H1 (cell line): Measurements from ENCODE around the gene ZNF3. TPM values are rescaled to one million over a fixed set of nuclear protein-coding genes. Genes with fewer than 3 reads are reported as not detected.

Source experiments
- CTCF ChIA-PET: fragments of 300-600 bp; sonication (Branson Sonifier 250); formaldehyde crosslinking; loops from one replicate; lab custom pipeline; 2021; ENCODE audit not compliant: partially characterized antibody; lab: Charles Lee
- POLR2A ChIA-PET: fragments of 300-600 bp; sonication (Branson Sonifier 250); formaldehyde crosslinking; loops from one replicate; lab custom pipeline; 2021; ENCODE audit warnings: inconsistent platforms; ENCODE audit not compliant: partially characterized antibody; lab: Charles Lee
- DNase-seq, 2 experiments: peaks; one replicate each; pipeline versions ENCODE4 v3.0.0 to v3.0.0-alpha.2; 2010 to 2022; ENCODE audit warnings: low spot score in 2 of 2, low read depth in 1 of 2, mixed read lengths in 1 of 2
- FAIRE-seq: peaks from 2 replicates; lab custom pipeline; 2011; peaks lifted over from hg19 to GRCh38; lab: Jason Lieb, UNC
- H2AFZ ChIP-seq: 2 replicates; pipeline ENCODE4 v1.8.1; 2012; ENCODE audit warnings: low read length, inconsistent platforms
- H2AK5ac ChIP-seq: 2 replicates; pipeline ENCODE4 v1.6.1; 2013; ENCODE audit warnings: low read depth, low read length
- H2BK120ac ChIP-seq: replicated peaks from 2 replicates; pipeline ENCODE3; 2013; ENCODE audit warnings: low read depth, low read length, inconsistent platforms
- H2BK12ac ChIP-seq: 2 replicates; pipeline ENCODE4 v1.6.1; 2013; ENCODE audit warnings: low read depth, low read length
- H2BK15ac ChIP-seq: 2 replicates; pipeline ENCODE4 v1.6.1; 2013; ENCODE audit warnings: low read length
- H2BK20ac ChIP-seq: 2 replicates; pipeline ENCODE4 v1.6.1; 2013; ENCODE audit warnings: low read length
- H2BK5ac ChIP-seq: 2 replicates; pipeline ENCODE4 v1.6.1; 2013; ENCODE audit warnings: low read depth, low read length
- H3K14ac ChIP-seq: 2 replicates; pipeline ENCODE4 v1.6.1; 2013; ENCODE audit warnings: inconsistent platforms; ENCODE audit not compliant: insufficient read length
- H3K18ac ChIP-seq: 2 replicates; pipeline ENCODE4 v1.6.1; 2013; ENCODE audit warnings: low read length; ENCODE audit errors: extremely low read depth
- H3K23ac ChIP-seq: 2 replicates; pipeline ENCODE4 v1.6.1; 2013; ENCODE audit warnings: inconsistent platforms; ENCODE audit not compliant: insufficient read length
- H3K23me2 ChIP-seq: 2 replicates; pipeline ENCODE4 v1.6.1; 2013; ENCODE audit warnings: low read depth, low read length
- H3K27ac ChIP-seq: 2 replicates; pipeline ENCODE4 v1.6.1; 2011; ENCODE audit warnings: low read depth, low read length, inconsistent platforms
- H3K27me3 ChIP-seq, 4 experiments: replicated peaks in 1 of 4; 1 replicate in 1 of 4; 2 replicates in 3 of 4; pipeline versions ENCODE4 v1.6.1 to v1.8.1; 2011 to 2013; ENCODE audit warnings: low read length in 3 of 4, mild to moderate bottlenecking in 3 of 4, inconsistent platforms in 2 of 4, mixed read lengths in 2 of 4, moderate library complexity in 1 of 4; ENCODE audit not compliant: control insufficient read depth in 3 of 4, insufficient read depth in 3 of 4; ENCODE audit errors: extremely low read depth in 1 of 4
- H3K36me3 ChIP-seq, 4 experiments: 2 replicates each; pipeline versions ENCODE4 v1.6.1 to v1.8.1; 2011 to 2013; ENCODE audit warnings: mild to moderate bottlenecking in 4 of 4, low read length in 3 of 4, moderate library complexity in 2 of 4, control low read depth in 1 of 4, inconsistent platforms in 1 of 4; ENCODE audit not compliant: insufficient read depth in 4 of 4, control insufficient read depth in 2 of 4
- H3K4ac ChIP-seq: replicated peaks from 2 replicates; pipeline ENCODE3; 2013; ENCODE audit warnings: low read length, low read depth, mixed read lengths, inconsistent platforms; ENCODE audit not compliant: insufficient read length
- H3K4me1 ChIP-seq, 4 experiments: replicated peaks in 1 of 4; 1 replicate in 1 of 4; 2 replicates in 3 of 4; pipeline versions ENCODE4 v1.6.1 to v1.8.1; 2011 to 2013; ENCODE audit warnings: low read length in 3 of 4, inconsistent platforms in 2 of 4, mixed read lengths in 1 of 4; ENCODE audit not compliant: insufficient read depth in 4 of 4, control insufficient read depth in 3 of 4
- H3K4me2 ChIP-seq, 2 experiments: 2 replicates each; pipeline versions ENCODE4 v1.6.1 to v1.8.1; 2011 to 2013; ENCODE audit warnings: low read depth in 2 of 2, low read length in 2 of 2, control low read depth in 1 of 2, inconsistent platforms in 1 of 2, mild to moderate bottlenecking in 1 of 2; ENCODE audit not compliant: insufficient read depth in 1 of 2
- H3K4me3 ChIP-seq, 4 experiments: fragments of 200-600, 300-600 bp in 1 of 4; sonication (generic), shearing (Covaris generic), sonication (Bioruptor Twin) in 1 of 4; 2 replicates each; pipeline versions ENCODE4 v1.5.1 to v1.8.1; 2011 to 2016; ENCODE audit warnings: low read length in 4 of 4, low read depth in 3 of 4, control low read depth in 2 of 4, inconsistent platforms in 2 of 4, mild to moderate bottlenecking in 2 of 4, mixed read lengths in 1 of 4, moderate library complexity in 1 of 4; ENCODE audit not compliant: insufficient read depth in 2 of 4; ENCODE audit errors: extremely low read depth in 1 of 4
- H3K56ac ChIP-seq: replicated peaks from 2 replicates; pipeline ENCODE3; 2013; ENCODE audit warnings: low read depth, mild to moderate bottlenecking, mixed read lengths, low read length, inconsistent platforms; ENCODE audit not compliant: insufficient read length
- H3K79me1 ChIP-seq: 2 replicates; pipeline ENCODE4 v1.6.1; 2013; ENCODE audit warnings: low read depth, low read length, control low read depth
- H3K79me2 ChIP-seq, 2 experiments: 2 replicates each; pipeline versions ENCODE4 v1.6.1 to v1.8.1; 2012 to 2013; ENCODE audit warnings: low read length in 2 of 2, mild to moderate bottlenecking in 2 of 2, inconsistent platforms in 1 of 2; ENCODE audit not compliant: insufficient read depth in 2 of 2, control insufficient read depth in 1 of 2
- H3K9ac ChIP-seq, 4 experiments: replicated peaks in 1 of 4; 1 replicate in 1 of 4; 2 replicates in 3 of 4; pipeline versions ENCODE4 v1.6.1 to v1.8.1; 2011 to 2013; ENCODE audit warnings: low read depth in 3 of 4, low read length in 3 of 4, control low read depth in 2 of 4, mild to moderate bottlenecking in 2 of 4, moderate library complexity in 2 of 4, inconsistent platforms in 1 of 4; ENCODE audit errors: extremely low read depth in 1 of 4
- H3K9me3 ChIP-seq, 2 experiments: 2 replicates each; pipeline versions ENCODE4 v1.6.1 to v1.8.1; 2012 to 2013; ENCODE audit warnings: mild to moderate bottlenecking in 2 of 2, moderate library complexity in 2 of 2, control low read depth in 1 of 2, inconsistent platforms in 1 of 2, low read depth in 1 of 2, low read length in 1 of 2, mixed read lengths in 1 of 2; ENCODE audit not compliant: insufficient read depth in 2 of 2
- H4K20me1 ChIP-seq, 2 experiments: replicated peaks in 1 of 2; 2 replicates each; pipeline versions ENCODE3 to v1.8.1; 2011 to 2013; ENCODE audit warnings: inconsistent platforms in 2 of 2, low read length in 2 of 2, mild to moderate bottlenecking in 1 of 2; ENCODE audit not compliant: insufficient read depth in 2 of 2, control insufficient read depth in 1 of 2
- H4K5ac ChIP-seq: 2 replicates; pipeline ENCODE4 v1.6.1; 2013; ENCODE audit warnings: low read length, low read depth, mixed read lengths, inconsistent platforms; ENCODE audit not compliant: insufficient read length
- H4K8ac ChIP-seq: 2 replicates; pipeline ENCODE4 v1.8.0; 2013; ENCODE audit warnings: mild to moderate bottlenecking, moderate library complexity, low read length, inconsistent platforms; ENCODE audit not compliant: insufficient read depth; ENCODE audit errors: extremely low read depth
- H4K91ac ChIP-seq: replicated peaks from 2 replicates; pipeline ENCODE3; 2013; ENCODE audit warnings: low read length, mixed read lengths, inconsistent platforms; ENCODE audit not compliant: insufficient read length
- RAD21 ChIP-seq, 2 experiments: IDR thresholded peaks in 1 of 2; conservative IDR thresholded peaks in 1 of 2; 2 replicates each; pipeline ENCODE4 v1.6.1; 2011; ENCODE audit warnings: low read depth in 2 of 2, low read length in 2 of 2, improper control_type of control experiment in 1 of 2, inconsistent platforms in 1 of 2, mild to moderate bottlenecking in 1 of 2, moderate library complexity in 1 of 2
- WGBS, 2 experiments: shearing (Covaris generic) in 1 of 2; methylation state at CpG; one replicate each; pipeline versions ENCODE4 v1.1.6 to v1.1.7; 2013 to 2015; ENCODE audit warnings: low lambda C conversion rate in 2 of 2, mixed read lengths in 2 of 2, inconsistent platforms in 1 of 2, low coverage in 1 of 2, missing lambda C conversion rate in 1 of 2; ENCODE audit not compliant: insufficient replicate concordance in 2 of 2, insufficient coverage in 1 of 2, insufficient read length in 1 of 2; ENCODE audit errors: extremely low coverage in 1 of 2, missing lambda C conversion rate in 1 of 2; 5-methylcytosine and 5-hydroxymethylcytosine counted together
- polyA plus RNA-seq, 7 experiments: library from polyadenylated mRNA; depleted of rRNA in 3 of 7; stranded (reverse) in 5 of 7; unstranded in 2 of 7; fragments of >200 nt in 5 of 7; fragments of 200-250 nt in 2 of 7; gene quantifications; 1 replicate in 5 of 7; 2 replicates in 1 of 7; 4 replicates in 1 of 7; pipeline versions ENCODE4 v1.2.1 to v1.2.3, GENCODE V29; 2011 to 2013; ENCODE audit warnings: missing spikeins in 2 of 7, mixed read lengths in 2 of 7
- total RNA-seq: library from RNA; stranded (reverse); fragmentation: NEBNext Ultra II Directional; extraction: Animal tissue kit (Norgen Biotek cat#: 25700); gene quantifications from 2 replicates; pipeline ENCODE4 v1.2.1, GENCODE V29; 2021

Gene ZNF3
- total and polyA plus RNA-seq, 2 of the 8 experiments (the other 6 are each of a cell fraction or from before 2014, with no cell fraction given) = 26.9 to 49.1 TPM

DNA sequence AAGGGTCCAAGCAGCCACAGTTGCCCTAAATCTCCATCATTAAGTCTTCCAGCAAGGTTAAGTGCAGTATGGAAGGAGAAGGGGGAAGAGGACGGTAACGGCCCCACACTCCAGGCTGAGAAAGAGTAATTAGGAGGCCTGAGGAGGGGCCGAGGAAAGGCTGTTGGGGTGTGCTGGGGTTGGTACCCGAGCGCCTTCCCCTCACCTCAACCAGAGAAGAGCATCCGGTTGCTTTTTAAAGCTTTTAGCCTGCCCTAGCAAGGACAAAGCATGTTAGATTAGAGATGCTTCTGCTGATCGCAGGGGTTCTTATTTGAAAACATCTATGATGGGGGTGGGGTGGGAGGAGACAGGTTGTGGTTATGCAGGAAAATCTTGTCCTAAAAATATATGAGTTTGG is 40.9 kb downstream of the ZNF3 start:
- Histone ChIP-seq H4K20me1 (no peaks in the 10 kb centered on the region), H3K4me3 (no peak overlapping the region), H3K4me1 (no peaks in the 10 kb centered on the region; a peak in 1 of 7 replicates), H4K91ac (no peak overlapping the region), H4K8ac (no peak overlapping the region), H3K18ac (no peak overlapping the region), H3K23ac (no peak overlapping the region), H3K27ac (no peak overlapping the region), H3K4ac (no peak overlapping the region), H2BK120ac (no peak overlapping the region), H2AFZ (no peak overlapping the region), H3K79me1 (no peaks in the 10 kb centered on the region), H3K56ac (no peak overlapping the region), H2AK5ac (no peak overlapping the region), H3K23me2 (no peaks in the 10 kb centered on the region), H2BK12ac (no peak overlapping the region), H3K4me2 (no peak overlapping the region), H2BK5ac (no peak overlapping the region), H3K14ac (no peak overlapping the region), H3K27me3 (no peaks in the 10 kb centered on the region), H3K36me3 (peaks cover 0 to 21% (median 9%) of the 10 kb centered on the region in 4 experiments; a peak in 6 of 8 replicates), H3K79me2 (no peaks in the 10 kb centered on the region), H4K5ac (no peak overlapping the region), H3K9ac (no peak overlapping the region), H3K9me3 (peaks cover 0 to 8% of the 10 kb centered on the region in 2 experiments; a peak in 1 of 4 replicates), H2BK15ac (no peak overlapping the region), H2BK20ac (no peak overlapping the region)
- POLR2A ChIA-PET = interaction anchor here (0.7 to 2.4 kb wide), 5 partner anchors 9 to 705 kb away, joined by 3 to 5 read pairs (median 3); no protein-coding TSS in a partner anchor
- no peak for DNase-seq
- WGBS, 2 experiments = 92% methylated on average over 7 of the region's 7 CpGs; no CpG with 5 or more reads in 1 of the 2 experiments
- TF ChIP-seq RAD21 (IDR thresholded peaks at IDR 0.05 in 1 of 2, conservative IDR thresholded peaks at IDR 0.05 in 1 of 2; ENCODE audit: low read depth in 2 of 2, low read length in 2 of 2) = no peak
- CTCF ChIA-PET = no interaction called here
- FAIRE-seq = no peak
